ENCODE data around the gene GNA15.

- TF ChIP-seq SP1 (CRISPR knock-in tag; conservative IDR thresholded peaks at IDR 0.05) (no peak), E2F5 (CRISPR knock-in tag; IDR thresholded peaks at IDR 0.05) (no peak), CTCF (IDR thresholded peaks at IDR 0.05) (no peak), E2F1 (CRISPR knock-in tag; IDR thresholded peaks at IDR 0.05) (no peak), GABPB1 (CRISPR knock-in tag; IDR thresholded peaks at IDR 0.05) (no peak), MAX (CRISPR knock-in tag; IDR thresholded peaks at IDR 0.05) (no peak), ZNF281 (CRISPR knock-in tag; IDR thresholded peaks at IDR 0.05) (no peak), CBFB (CRISPR knock-in tag; IDR thresholded peaks at IDR 0.05; ENCODE audit: low read depth) (no peak), CREB1 (CRISPR knock-in tag; IDR thresholded peaks at IDR 0.05) (no peak), ATF3 (CRISPR knock-in tag; conservative IDR thresholded peaks at IDR 0.05) (no peak), KAT7 (CRISPR knock-in tag; IDR thresholded peaks at IDR 0.05; ENCODE audit: borderline replicate concordance) (no peak)
Observed at GRCh38 chr19:3121396-3121795, 14.4 kb upstream of the GNA15 start.

Data from WTC11 (cell line).